H1 (cell line): ENCODE measurements around the gene IER3IP1. TPM values are rescaled to one million over a fixed set of nuclear protein-coding genes. Genes with fewer than 3 reads are reported as not detected.

Experiments
- CTCF ChIA-PET: fragments of 300-600 bp; sonication (Branson Sonifier 250); formaldehyde crosslinking; loops from one replicate; lab custom pipeline; 2021; ENCODE audit not compliant: partially characterized antibody; lab: Charles Lee
- POLR2A ChIA-PET: fragments of 300-600 bp; sonication (Branson Sonifier 250); formaldehyde crosslinking; loops from one replicate; lab custom pipeline; 2021; ENCODE audit warnings: inconsistent platforms; ENCODE audit not compliant: partially characterized antibody; lab: Charles Lee
- DNase-seq, 2 experiments: peaks; one replicate each; pipeline versions ENCODE4 v3.0.0 to v3.0.0-alpha.2; 2010 to 2022; ENCODE audit warnings: low spot score in 2 of 2, low read depth in 1 of 2, mixed read lengths in 1 of 2
- FAIRE-seq: peaks from 2 replicates; lab custom pipeline; 2011; peaks lifted over from hg19 to GRCh38; lab: Jason Lieb, UNC
- H2AFZ ChIP-seq: 2 replicates; pipeline ENCODE4 v1.8.1; 2012; ENCODE audit warnings: low read length, inconsistent platforms
- H2AK5ac ChIP-seq: 2 replicates; pipeline ENCODE4 v1.6.1; 2013; ENCODE audit warnings: low read depth, low read length
- H2BK120ac ChIP-seq: replicated peaks from 2 replicates; pipeline ENCODE3; 2013; ENCODE audit warnings: low read depth, low read length, inconsistent platforms
- H2BK12ac ChIP-seq: 2 replicates; pipeline ENCODE4 v1.6.1; 2013; ENCODE audit warnings: low read depth, low read length
- H2BK15ac ChIP-seq: 2 replicates; pipeline ENCODE4 v1.6.1; 2013; ENCODE audit warnings: low read length
- H2BK20ac ChIP-seq: 2 replicates; pipeline ENCODE4 v1.6.1; 2013; ENCODE audit warnings: low read length
- H2BK5ac ChIP-seq: 2 replicates; pipeline ENCODE4 v1.6.1; 2013; ENCODE audit warnings: low read depth, low read length
- H3K14ac ChIP-seq: 2 replicates; pipeline ENCODE4 v1.6.1; 2013; ENCODE audit warnings: inconsistent platforms; ENCODE audit not compliant: insufficient read length
- H3K18ac ChIP-seq: 2 replicates; pipeline ENCODE4 v1.6.1; 2013; ENCODE audit warnings: low read length; ENCODE audit errors: extremely low read depth
- H3K23ac ChIP-seq: 2 replicates; pipeline ENCODE4 v1.6.1; 2013; ENCODE audit warnings: inconsistent platforms; ENCODE audit not compliant: insufficient read length
- H3K23me2 ChIP-seq: 2 replicates; pipeline ENCODE4 v1.6.1; 2013; ENCODE audit warnings: low read depth, low read length
- H3K27ac ChIP-seq: 2 replicates; pipeline ENCODE4 v1.6.1; 2011; ENCODE audit warnings: low read depth, low read length, inconsistent platforms
- H3K27me3 ChIP-seq, 4 experiments: replicated peaks in 1 of 4; 1 replicate in 1 of 4; 2 replicates in 3 of 4; pipeline versions ENCODE4 v1.6.1 to v1.8.1; 2011 to 2013; ENCODE audit warnings: low read length in 3 of 4, mild to moderate bottlenecking in 3 of 4, inconsistent platforms in 2 of 4, mixed read lengths in 2 of 4, moderate library complexity in 1 of 4; ENCODE audit not compliant: control insufficient read depth in 3 of 4, insufficient read depth in 3 of 4; ENCODE audit errors: extremely low read depth in 1 of 4
- H3K36me3 ChIP-seq, 4 experiments: 2 replicates each; pipeline versions ENCODE4 v1.6.1 to v1.8.1; 2011 to 2013; ENCODE audit warnings: mild to moderate bottlenecking in 4 of 4, low read length in 3 of 4, moderate library complexity in 2 of 4, control low read depth in 1 of 4, inconsistent platforms in 1 of 4; ENCODE audit not compliant: insufficient read depth in 4 of 4, control insufficient read depth in 2 of 4
- H3K4ac ChIP-seq: replicated peaks from 2 replicates; pipeline ENCODE3; 2013; ENCODE audit warnings: low read length, low read depth, mixed read lengths, inconsistent platforms; ENCODE audit not compliant: insufficient read length
- H3K4me1 ChIP-seq, 4 experiments: replicated peaks in 1 of 4; 1 replicate in 1 of 4; 2 replicates in 3 of 4; pipeline versions ENCODE4 v1.6.1 to v1.8.1; 2011 to 2013; ENCODE audit warnings: low read length in 3 of 4, inconsistent platforms in 2 of 4, mixed read lengths in 1 of 4; ENCODE audit not compliant: insufficient read depth in 4 of 4, control insufficient read depth in 3 of 4
- H3K4me2 ChIP-seq, 2 experiments: 2 replicates each; pipeline versions ENCODE4 v1.6.1 to v1.8.1; 2011 to 2013; ENCODE audit warnings: low read depth in 2 of 2, low read length in 2 of 2, control low read depth in 1 of 2, inconsistent platforms in 1 of 2, mild to moderate bottlenecking in 1 of 2; ENCODE audit not compliant: insufficient read depth in 1 of 2
- H3K4me3 ChIP-seq, 4 experiments: fragments of 200-600, 300-600 bp in 1 of 4; sonication (generic), shearing (Covaris generic), sonication (Bioruptor Twin) in 1 of 4; 2 replicates each; pipeline versions ENCODE4 v1.5.1 to v1.8.1; 2011 to 2016; ENCODE audit warnings: low read length in 4 of 4, low read depth in 3 of 4, control low read depth in 2 of 4, inconsistent platforms in 2 of 4, mild to moderate bottlenecking in 2 of 4, mixed read lengths in 1 of 4, moderate library complexity in 1 of 4; ENCODE audit not compliant: insufficient read depth in 2 of 4; ENCODE audit errors: extremely low read depth in 1 of 4
- H3K56ac ChIP-seq: replicated peaks from 2 replicates; pipeline ENCODE3; 2013; ENCODE audit warnings: low read depth, mild to moderate bottlenecking, mixed read lengths, low read length, inconsistent platforms; ENCODE audit not compliant: insufficient read length
- H3K79me1 ChIP-seq: 2 replicates; pipeline ENCODE4 v1.6.1; 2013; ENCODE audit warnings: low read depth, low read length, control low read depth
- H3K79me2 ChIP-seq, 2 experiments: 2 replicates each; pipeline versions ENCODE4 v1.6.1 to v1.8.1; 2012 to 2013; ENCODE audit warnings: low read length in 2 of 2, mild to moderate bottlenecking in 2 of 2, inconsistent platforms in 1 of 2; ENCODE audit not compliant: insufficient read depth in 2 of 2, control insufficient read depth in 1 of 2
- H3K9ac ChIP-seq, 4 experiments: replicated peaks in 1 of 4; 1 replicate in 1 of 4; 2 replicates in 3 of 4; pipeline versions ENCODE4 v1.6.1 to v1.8.1; 2011 to 2013; ENCODE audit warnings: low read depth in 3 of 4, low read length in 3 of 4, control low read depth in 2 of 4, mild to moderate bottlenecking in 2 of 4, moderate library complexity in 2 of 4, inconsistent platforms in 1 of 4; ENCODE audit errors: extremely low read depth in 1 of 4
- H3K9me3 ChIP-seq, 2 experiments: 2 replicates each; pipeline versions ENCODE4 v1.6.1 to v1.8.1; 2012 to 2013; ENCODE audit warnings: mild to moderate bottlenecking in 2 of 2, moderate library complexity in 2 of 2, control low read depth in 1 of 2, inconsistent platforms in 1 of 2, low read depth in 1 of 2, low read length in 1 of 2, mixed read lengths in 1 of 2; ENCODE audit not compliant: insufficient read depth in 2 of 2
- H4K20me1 ChIP-seq, 2 experiments: replicated peaks in 1 of 2; 2 replicates each; pipeline versions ENCODE3 to v1.8.1; 2011 to 2013; ENCODE audit warnings: inconsistent platforms in 2 of 2, low read length in 2 of 2, mild to moderate bottlenecking in 1 of 2; ENCODE audit not compliant: insufficient read depth in 2 of 2, control insufficient read depth in 1 of 2
- H4K5ac ChIP-seq: 2 replicates; pipeline ENCODE4 v1.6.1; 2013; ENCODE audit warnings: low read length, low read depth, mixed read lengths, inconsistent platforms; ENCODE audit not compliant: insufficient read length
- H4K8ac ChIP-seq: 2 replicates; pipeline ENCODE4 v1.8.0; 2013; ENCODE audit warnings: mild to moderate bottlenecking, moderate library complexity, low read length, inconsistent platforms; ENCODE audit not compliant: insufficient read depth; ENCODE audit errors: extremely low read depth
- H4K91ac ChIP-seq: replicated peaks from 2 replicates; pipeline ENCODE3; 2013; ENCODE audit warnings: low read length, mixed read lengths, inconsistent platforms; ENCODE audit not compliant: insufficient read length
- CBX5 ChIP-seq: fragments of 300-800, 300-1000 bp; sonication (generic); IDR thresholded peaks from 2 replicates; pipeline ENCODE4 v1.7.1; 2016; ENCODE audit warnings: antibody characterized with exemption, low read length, low read depth
- GABPA ChIP-seq: IDR thresholded peaks from 2 replicates; pipeline ENCODE4 v1.6.1; 2011; ENCODE audit warnings: mild to moderate bottlenecking, low read length, moderate library complexity, borderline replicate concordance; ENCODE audit not compliant: insufficient read depth
- POLR2AphosphoS5 ChIP-seq: IDR thresholded peaks from 2 replicates; pipeline ENCODE4 v1.6.1; 2011; ENCODE audit warnings: low read depth, low read length
- RBBP5 ChIP-seq: IDR thresholded peaks from 2 replicates; pipeline ENCODE4 v1.7.1; 2012; ENCODE audit warnings: low read depth, mild to moderate bottlenecking, inconsistent platforms, low read length, moderate library complexity, borderline replicate concordance
- SIN3A ChIP-seq, 2 experiments: IDR thresholded peaks in 1 of 2; conservative IDR thresholded peaks in 1 of 2; 2 replicates each; pipeline ENCODE4 v1.6.1; 2011 to 2012; ENCODE audit warnings: low read length in 2 of 2, improper control_type of control experiment in 1 of 2, low read depth in 1 of 2, mild to moderate bottlenecking in 1 of 2
- SP2 ChIP-seq: IDR thresholded peaks from 2 replicates; pipeline ENCODE4 v1.6.1; 2012; ENCODE audit warnings: mild to moderate bottlenecking, low read length, inconsistent platforms
- SUZ12 ChIP-seq: fragments of 200-600 bp; sonication (generic); IDR thresholded peaks from 2 replicates; pipeline ENCODE4 v1.6.1; 2012; ENCODE audit warnings: mild to moderate bottlenecking, inconsistent platforms, low read length, moderate library complexity, mixed read lengths
- ZNF274 ChIP-seq: IDR thresholded peaks from 2 replicates; pipeline ENCODE4 v1.7.0; 2012; ENCODE audit warnings: low read length, borderline replicate concordance; ENCODE audit errors: extremely low read depth
- WGBS, 2 experiments: shearing (Covaris generic) in 1 of 2; methylation state at CpG; one replicate each; pipeline versions ENCODE4 v1.1.6 to v1.1.7; 2013 to 2015; ENCODE audit warnings: low lambda C conversion rate in 2 of 2, mixed read lengths in 2 of 2, inconsistent platforms in 1 of 2, low coverage in 1 of 2, missing lambda C conversion rate in 1 of 2; ENCODE audit not compliant: insufficient replicate concordance in 2 of 2, insufficient coverage in 1 of 2, insufficient read length in 1 of 2; ENCODE audit errors: extremely low coverage in 1 of 2, missing lambda C conversion rate in 1 of 2; 5-methylcytosine and 5-hydroxymethylcytosine counted together
- long read RNA-seq, 2 experiments: library from RNA in 1 of 2; library from capped mRNA in 1 of 2; stranded (forward); transcript quantifications; one replicate each; pipeline ENCODE4 v2.0.0, GENCODE V29; 2021; ENCODE audit warnings: inconsistent platforms in 1 of 2
- polyA minus RNA-seq, 3 experiments: library from RNA; depleted of rRNA, polyadenylated mRNA; stranded (reverse); fragments of >200 nt; gene quantifications; 1 replicate in 2 of 3; 2 replicates in 1 of 3; pipeline ENCODE4 v1.2.3, GENCODE V29; 2011
- polyA plus RNA-seq, 7 experiments: library from polyadenylated mRNA; depleted of rRNA in 3 of 7; stranded (reverse) in 5 of 7; unstranded in 2 of 7; fragments of >200 nt in 5 of 7; fragments of 200-250 nt in 2 of 7; gene quantifications; 1 replicate in 5 of 7; 2 replicates in 1 of 7; 4 replicates in 1 of 7; pipeline versions ENCODE4 v1.2.1 to v1.2.3, GENCODE V29; 2011 to 2013; ENCODE audit warnings: missing spikeins in 2 of 7, mixed read lengths in 2 of 7
- total RNA-seq: library from RNA; stranded (reverse); fragmentation: NEBNext Ultra II Directional; extraction: Animal tissue kit (Norgen Biotek cat#: 25700); gene quantifications from 2 replicates; pipeline ENCODE4 v1.2.1, GENCODE V29; 2021

The IER3IP1 gene
- 7.9 and 8.5 TPM in 2 replicates for total RNA-seq
- polyA plus RNA-seq (2011; rRNA removed): 3.9 and 6.0 TPM in 2 replicates
- polyA plus RNA-seq (2011; cell fraction: cytosol; rRNA removed): 7.9 TPM
- polyA plus RNA-seq (2011; cell fraction: nucleus; rRNA removed): 6.2 TPM
- 7.5 to 15.0 TPM (median 10.2 TPM) in 4 replicates for polyA plus RNA-seq (2012, experiment 1 of 2)
- polyA plus RNA-seq (2012, experiment 2 of 2): 2.7 TPM
- polyA plus RNA-seq (2013, experiment 1 of 2): 8.9 TPM
- 10.2 TPM for polyA plus RNA-seq (2013, experiment 2 of 2)
- polyA minus RNA-seq (2011; rRNA and poly(A)+ RNA removed): 2.6 and 3.5 TPM in 2 replicates
- 4.0 TPM for polyA minus RNA-seq (2011; cell fraction: cytosol; rRNA and poly(A)+ RNA removed)
- 5.9 TPM for polyA minus RNA-seq (2011; cell fraction: nucleus; rRNA and poly(A)+ RNA removed)
- long read RNA-seq, experiment 1, transcript IER3IP1-201 (3 exons, 3,689 nt): major isoform, 67 of 72 reads
- long read RNA-seq, experiment 1, partial matches to known transcripts: 0 of 72 reads
- long read RNA-seq, experiment 1, other reads (novel, unspliced or antisense): 5 of 72 reads
- long read RNA-seq, experiment 2, transcript IER3IP1-201 (3 exons, 3,689 nt): major isoform, 80 of 80 reads
- long read RNA-seq, experiment 2, partial matches to known transcripts: 0 of 80 reads
- long read RNA-seq, experiment 2, other reads (novel, unspliced or antisense): 0 of 80 reads

DNA sequence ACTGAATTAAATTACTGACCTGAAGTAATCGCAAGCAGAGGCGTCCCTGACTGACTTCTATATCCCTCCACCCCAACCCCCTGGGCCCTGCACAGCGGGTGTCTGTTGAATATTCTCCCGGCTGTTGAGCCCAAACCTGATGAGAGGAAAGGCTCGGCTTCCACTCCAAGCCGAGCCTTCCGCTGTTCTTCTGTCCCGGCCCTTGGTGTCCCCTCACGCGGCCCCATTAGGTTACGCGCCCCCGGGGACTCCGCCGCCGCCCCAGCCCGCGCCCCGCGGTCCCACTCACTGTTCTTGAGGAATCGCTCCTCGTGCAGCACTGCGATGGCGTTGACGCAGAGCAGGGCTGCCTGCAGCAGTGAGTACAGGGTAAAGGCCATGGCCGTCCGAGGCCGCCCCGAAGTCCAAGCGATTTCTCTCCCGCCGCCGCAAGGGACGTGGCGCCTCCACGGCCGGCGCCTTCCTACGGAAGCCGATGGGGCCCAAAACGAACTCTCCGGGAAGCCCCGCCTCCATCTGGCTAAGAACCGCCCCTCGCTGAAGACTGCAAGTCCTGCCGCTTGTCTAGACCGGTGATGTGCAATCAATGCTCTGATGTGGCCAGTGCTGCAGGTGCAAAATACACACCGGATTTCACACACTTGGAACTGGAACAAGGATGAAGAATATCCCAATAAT, at the start of gene IER3IP1:
Gene IER3IP1 (minus strand): TSS at position 467 of the 678 bp plus-strand sequence. CDS start 87 bp downstream, at position 380.
- Histone ChIP-seq H3K56ac (no peak within 1 kb of the TSS), H4K20me1 (peaks cover 0 to 4% of the 10 kb centered on the region in 2 experiments), H3K27me3 (no peaks in the 10 kb centered on the region), H3K23me2 (no peaks in the 10 kb centered on the region; the same call in 1 of the 2 replicates), H4K8ac (peak within 1 kb of the TSS; percentile 66), H3K18ac (peak within 1 kb of the TSS; percentile 71; the same call in 1 of the 2 replicates), H2AFZ (peak within 1 kb of the TSS; percentile 28; the same call in 1 of the 2 replicates), H3K79me1 (peaks cover 5% of the 10 kb centered on the region), H3K4me1 (peaks cover 3 to 5% (median 4%) of the 10 kb centered on the region in 4 experiments; a peak in 5 of 7 replicates), H3K14ac (no peak within 1 kb of the TSS), H3K79me2 (peaks cover 0 to 39% of the 10 kb centered on the region in 2 experiments; a peak in 3 of 4 replicates), H3K9ac (peak within 1 kb of the TSS; percentile 62 to 98 (median 87)), H4K5ac (peak within 1 kb of the TSS; percentile 83), H3K36me3 (peaks cover 0 to 2% (median 0%) of the 10 kb centered on the region in 4 experiments; a peak in 1 of 8 replicates), H2BK15ac (no peak within 1 kb of the TSS), H2AK5ac (no peak within 1 kb of the TSS), H3K4me3 (peak within 1 kb of the TSS; percentile 82 to 95 (median 90)), H4K91ac (no peak within 1 kb of the TSS), H3K27ac (peak within 1 kb of the TSS; percentile 73; the same call in 1 of the 2 replicates), H2BK5ac (no peak within 1 kb of the TSS; the same call in 1 of the 2 replicates), H2BK12ac (no peak within 1 kb of the TSS), H2BK20ac (no peak within 1 kb of the TSS), H3K4ac (no peak within 1 kb of the TSS), H3K4me2 (peak within 1 kb of the TSS; percentile 65 to 82), H2BK120ac (no peak within 1 kb of the TSS), H3K9me3 (no peaks in the 10 kb centered on the region), H3K23ac (no peak within 1 kb of the TSS)
- POLR2A ChIA-PET: no interaction called here
- CTCF ChIA-PET: interaction anchor here (0.7 kb wide), 1 partner anchor 9 kb away, joined by 3 read pairs; no protein-coding TSS in a partner anchor
- no peak for FAIRE-seq
- DNase-seq: peak in 1 of 2 experiments; percentile 94
- 3% methylated on average over 41 of the region's 48 CpGs; no CpG with 5 or more reads in 1 of the 2 experiments for WGBS, 2 experiments
- TF ChIP-seq SP2 (no peak), RBBP5 (peak; percentile 45; the same call in 1 of the 2 replicates), SUZ12 (no peak), POLR2AphosphoS5 (peak; percentile 52; the same call in 1 of the 2 replicates), ZNF274 (no peak), CBX5 (no peak), GABPA (no peak), SIN3A (conservative IDR thresholded peaks at IDR 0.05 in 1 of 2, IDR thresholded peaks at IDR 0.05 in 1 of 2; ENCODE audit: low read depth in 1 of 2, low read length in 2 of 2) (peak in 1 of 2 experiments; percentile 77; a peak in 1 of 4 replicates)
